Stimulated activated CD4-positive, alpha-beta T cell treated with anti-CD3 and anti-CD28 coated beads, TNF-alpha, amount 100 ng/mL, for 1 hour (primary cell): ENCODE data around the gene CCND2.

ENCODE experiments used
- DNase-seq, 3 donors: peaks; one replicate each; pipeline ENCODE4 v3.0.0-alpha.2; 2020; ENCODE audit warnings: low read depth in 3 of 3, low spot score in 1 of 3

CCND2 gene

DNA sequence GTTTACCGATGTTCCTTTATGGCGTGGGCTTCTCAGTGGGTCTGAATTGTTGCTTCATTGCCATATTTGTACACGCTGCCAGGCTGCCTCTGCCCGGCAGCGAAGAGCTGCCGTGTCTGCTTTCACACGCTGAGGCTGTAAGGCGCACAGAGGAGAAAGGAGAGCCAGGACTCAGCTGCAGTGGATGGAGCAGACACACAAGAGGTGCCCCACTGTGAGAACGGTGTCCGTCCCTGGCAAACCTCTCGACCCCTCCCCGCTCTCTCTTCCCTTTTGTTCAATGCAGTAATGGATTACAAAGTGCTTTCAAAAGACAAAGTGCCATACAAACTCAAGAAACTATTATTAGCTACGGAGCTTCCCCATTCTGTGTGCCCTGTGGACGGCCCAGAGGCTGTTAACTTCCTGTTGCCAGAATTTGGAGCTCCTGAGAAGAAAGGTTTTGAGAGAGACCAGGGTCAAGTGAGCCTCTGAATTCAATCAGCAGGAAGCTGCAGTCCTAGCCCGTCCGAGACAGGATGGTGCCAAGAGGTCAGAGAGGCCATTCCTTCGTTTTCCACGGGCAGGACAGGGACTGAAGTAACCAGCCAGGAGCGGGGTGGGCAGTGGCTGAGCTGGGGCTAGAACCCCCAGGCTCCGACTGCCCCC lies 15.8 kb downstream of the CCND2 start:
- no peak for DNase-seq

DNA sequence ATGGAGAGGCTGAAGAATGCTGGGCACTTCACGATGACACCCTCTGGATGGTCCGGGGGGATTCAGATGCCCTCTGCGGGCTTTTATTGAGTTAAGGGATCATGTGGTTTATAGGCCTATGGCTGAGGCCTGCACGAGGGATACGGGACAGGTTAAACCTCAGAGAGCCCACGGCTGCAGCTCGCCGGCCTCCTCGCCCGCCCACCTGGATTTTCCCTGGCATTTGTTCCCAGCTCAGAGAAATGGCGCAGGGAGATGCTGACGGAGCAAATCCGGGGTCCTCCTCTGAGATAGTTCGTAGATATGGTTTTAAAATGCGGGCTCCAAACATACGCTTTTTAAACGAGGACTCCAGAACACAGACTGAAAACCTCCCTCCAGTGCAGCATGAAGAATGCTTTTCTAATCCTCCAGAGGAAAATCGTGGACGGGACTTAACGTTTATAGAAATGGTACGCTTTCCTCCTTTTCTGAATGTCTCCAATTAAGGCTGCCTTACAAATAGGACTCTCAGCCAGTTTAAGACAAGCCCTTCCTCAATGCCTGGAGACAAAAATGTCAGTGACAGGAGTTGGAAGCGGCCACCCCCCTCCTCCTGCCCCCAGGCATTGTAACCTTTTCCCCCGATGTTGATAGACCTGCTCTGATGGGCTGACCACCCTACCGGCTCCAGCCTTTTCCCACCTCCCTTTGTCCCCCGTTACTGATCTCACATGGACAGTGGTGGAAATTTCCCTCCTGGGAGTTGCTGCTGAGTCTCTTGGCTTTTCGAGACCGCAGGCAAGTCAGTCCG lies 16.6 kb downstream of the CCND2 start:
- DNase-seq = no peak

DNA sequence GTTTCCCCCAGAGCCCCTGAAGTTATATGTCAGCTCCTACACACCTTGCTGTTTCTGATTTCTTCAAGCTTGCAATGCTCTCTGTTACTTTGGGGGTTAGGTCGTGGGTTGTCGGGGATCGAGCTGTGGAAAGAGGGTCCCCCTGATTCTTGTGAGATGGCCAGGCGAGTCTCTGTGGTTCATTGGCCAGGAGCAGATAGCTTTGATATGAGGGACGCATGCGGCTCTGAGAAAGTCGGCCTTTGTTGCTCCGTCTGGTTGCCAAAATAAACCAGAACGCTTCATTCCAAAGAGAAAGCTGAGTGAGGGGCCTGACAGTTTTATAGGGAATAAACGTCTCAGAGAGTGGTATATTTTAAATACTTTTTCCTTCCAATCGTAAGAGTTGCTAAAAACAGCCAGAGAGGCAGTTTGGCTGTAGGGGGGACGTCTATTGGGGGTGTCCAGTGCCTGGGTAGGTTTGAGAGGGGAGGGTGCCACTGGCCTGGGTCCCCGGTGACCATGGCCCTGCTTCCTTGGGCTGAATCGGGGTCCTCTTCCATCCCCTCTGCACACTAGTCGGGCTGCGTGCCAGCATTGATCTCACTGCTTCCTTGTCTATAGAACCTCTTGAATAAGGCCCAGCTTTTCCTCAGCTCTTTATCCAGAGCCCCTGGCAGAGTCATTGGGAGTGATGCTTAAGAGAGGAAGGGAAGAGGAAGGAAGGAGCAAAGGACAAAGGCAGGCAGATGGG lies 18.9 kb downstream of the CCND2 start:
- DNase-seq = no peak

DNA sequence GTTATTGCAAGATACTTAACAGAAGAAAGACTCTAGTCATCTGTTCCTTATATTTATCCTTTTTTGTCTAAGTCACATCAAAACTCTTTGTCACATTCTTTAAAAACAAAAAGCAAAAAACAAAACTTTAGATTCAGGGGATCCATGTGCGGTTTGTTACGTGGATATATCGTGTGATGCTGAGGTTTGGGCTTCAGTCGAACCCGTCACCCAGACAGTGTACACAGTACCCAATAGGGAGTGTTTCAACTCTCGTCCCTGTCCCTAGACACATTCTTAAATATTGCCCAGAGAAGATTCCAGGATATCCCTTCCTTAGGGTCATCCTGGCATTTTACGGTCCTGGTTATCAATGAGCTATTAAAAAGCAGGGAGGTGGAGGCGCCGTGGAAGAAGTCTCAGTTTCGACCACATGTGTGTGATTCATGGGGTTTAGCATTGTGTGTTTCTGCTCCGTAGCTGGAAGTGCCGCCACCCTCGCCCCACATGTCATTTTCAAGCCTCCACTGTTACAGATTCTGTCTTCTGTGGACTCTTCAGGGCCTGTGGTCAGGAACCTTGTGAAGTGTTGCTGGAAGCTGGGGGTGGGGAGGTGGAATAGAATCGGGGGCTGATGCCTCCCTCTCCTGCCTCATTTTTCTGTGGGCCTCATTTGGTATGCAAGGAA lies 19.9 kb downstream of the CCND2 start:
- no peak for DNase-seq

DNA sequence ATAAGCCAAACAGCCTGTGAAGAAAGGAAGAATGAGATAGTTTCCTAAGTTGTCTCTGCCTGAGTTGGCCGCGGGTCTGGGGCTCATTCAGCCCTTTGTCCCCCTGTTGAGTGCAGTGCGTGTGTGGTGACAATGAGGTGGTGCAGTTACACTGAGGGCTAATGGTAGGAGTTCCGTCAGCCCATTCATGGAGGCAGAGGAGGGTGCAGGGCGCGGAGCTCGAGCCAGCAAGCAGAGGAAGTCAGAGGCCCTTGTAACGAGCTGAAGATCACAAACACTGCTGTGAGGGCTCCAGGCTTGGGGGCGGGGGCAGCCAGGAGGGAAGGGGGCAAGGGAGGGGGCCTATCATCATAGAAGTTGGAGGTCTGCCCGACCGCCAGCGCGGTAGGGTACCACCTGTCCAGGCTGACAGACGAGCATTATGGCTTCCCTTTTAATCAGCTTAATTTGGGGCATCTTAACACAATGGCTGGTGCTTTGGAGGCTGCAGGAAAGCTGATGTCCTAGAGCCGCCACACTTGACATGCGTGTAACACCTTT lies 20.5 kb downstream of the CCND2 start:
- DNase-seq = no peak

DNA sequence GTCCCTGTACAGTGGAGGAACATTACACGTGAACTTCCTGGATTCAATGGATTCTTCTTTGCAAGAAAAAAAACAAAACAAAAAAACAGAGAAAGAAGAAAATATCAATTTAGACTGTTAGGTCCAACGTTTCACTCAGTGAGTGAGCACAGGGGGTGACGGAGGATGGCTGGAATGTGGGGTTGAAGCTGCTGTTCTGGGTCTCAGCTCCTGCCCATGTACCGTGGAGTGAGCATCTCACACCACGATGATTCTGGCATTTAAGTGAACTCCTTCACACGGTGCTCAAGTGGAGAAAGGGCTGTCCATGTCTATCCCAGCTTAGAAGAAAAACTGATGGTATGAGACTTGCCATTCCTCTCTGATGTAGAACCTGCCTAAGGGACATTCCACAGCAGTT lies 23.2 kb downstream of the CCND2 start:
- DNase-seq = no peak

DNA sequence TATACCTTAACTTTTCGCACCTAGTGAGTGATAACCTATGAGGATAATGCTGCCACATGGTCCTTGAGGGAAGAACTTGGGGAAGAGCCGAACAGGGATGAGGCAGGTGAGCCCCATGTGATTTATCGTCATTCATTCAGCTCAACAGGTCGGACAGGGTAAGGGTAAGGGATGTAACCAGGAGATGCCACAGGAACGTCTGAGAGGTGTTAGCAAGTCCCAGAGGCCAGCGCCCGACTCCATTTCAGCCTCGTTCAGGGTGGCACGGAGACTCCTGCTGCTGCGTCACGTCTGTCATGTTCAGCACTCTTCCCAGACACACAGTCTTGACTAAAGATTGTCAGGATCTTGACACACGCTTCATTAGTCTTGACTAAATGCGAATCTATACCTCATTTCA lies 24.1 kb downstream of the CCND2 start:
- DNase-seq = no peak

DNA sequence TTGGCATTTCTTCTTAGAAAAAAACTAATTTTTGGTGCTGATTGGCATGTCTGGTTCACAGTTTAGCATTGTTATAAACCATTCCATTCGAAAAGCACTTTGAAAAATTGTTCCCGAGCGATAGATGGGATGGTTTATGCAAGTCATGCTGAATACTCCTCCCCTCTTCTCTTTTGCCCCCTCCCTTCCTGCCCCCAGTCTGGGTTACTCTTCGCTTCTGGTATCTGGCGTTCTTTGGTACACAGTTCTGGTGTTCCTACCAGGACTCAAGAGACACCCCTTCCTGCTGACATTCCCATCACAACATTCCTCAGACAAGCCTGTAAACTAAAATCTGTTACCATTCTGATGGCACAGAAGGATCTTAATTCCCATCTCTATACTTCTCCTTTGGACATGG lies 27.3 kb downstream of the CCND2 start:
- DNase-seq = no peak

DNA sequence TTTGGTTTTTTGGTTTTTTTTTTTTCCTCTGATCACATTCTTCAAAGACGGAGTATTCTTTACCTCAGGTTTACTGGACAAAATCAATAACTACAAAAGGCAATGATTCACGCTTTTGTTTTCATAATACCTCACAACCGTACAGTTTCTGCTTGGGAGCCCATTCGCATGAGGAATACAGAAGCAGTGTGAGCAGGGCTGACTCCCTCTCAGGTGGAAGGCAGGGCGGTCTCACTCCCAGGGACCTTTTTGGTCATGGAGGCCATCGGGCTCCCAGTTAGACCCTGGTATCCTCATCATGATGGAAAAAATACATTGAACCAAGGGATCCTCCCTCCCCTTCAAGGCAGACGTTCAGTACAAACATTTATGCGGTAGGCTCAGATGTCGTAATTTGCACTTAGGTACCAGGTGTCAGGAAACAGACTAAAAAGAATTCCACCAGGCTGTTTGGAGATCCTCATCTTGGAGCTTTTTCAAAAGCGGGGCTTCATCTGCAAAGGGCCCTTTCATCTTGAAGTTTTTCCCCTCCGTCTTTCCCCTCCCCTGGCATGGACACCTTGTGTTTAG lies 28.5 kb downstream of the CCND2 start:
- DNase-seq = no peak

DNA sequence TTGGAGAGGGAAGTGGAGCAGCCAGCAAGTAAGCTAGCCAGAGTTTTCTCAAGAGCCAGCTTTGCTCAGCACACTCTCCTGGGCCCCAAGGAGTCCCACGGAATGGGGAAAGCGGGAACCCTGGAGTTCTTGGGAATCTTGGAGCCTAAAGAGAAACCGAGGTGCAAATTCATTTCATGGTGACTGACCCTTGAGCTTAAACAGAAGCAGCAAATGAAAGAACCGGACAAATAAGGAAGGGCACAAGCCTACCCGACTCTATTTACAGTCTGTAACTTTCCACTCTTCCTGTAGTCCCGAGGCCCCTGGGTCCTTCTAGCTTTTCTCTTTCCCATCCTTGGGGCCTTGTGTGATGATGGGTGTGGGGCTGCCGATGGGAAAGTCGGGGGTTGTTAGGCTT lies 29.3 kb downstream of the CCND2 start:
- DNase-seq = no peak

DNA sequence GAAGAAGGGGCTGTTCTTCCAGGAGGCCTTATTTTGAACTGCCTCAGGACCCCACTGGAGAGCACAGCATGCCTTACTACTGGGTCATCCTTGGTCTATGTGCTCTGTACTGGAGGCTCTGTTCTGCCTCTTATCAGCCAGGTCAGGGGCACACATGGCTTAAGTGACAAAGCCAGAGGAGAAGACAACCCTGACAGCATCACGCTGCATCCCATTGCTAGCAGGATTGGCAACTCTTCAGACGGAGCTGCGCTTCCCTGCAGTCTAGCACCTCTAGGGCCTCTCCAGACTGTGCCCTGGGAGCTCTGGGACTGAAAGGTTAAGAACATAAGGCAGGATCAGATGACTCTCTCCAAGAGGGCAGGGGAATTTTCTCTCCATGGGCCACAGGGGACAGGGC lies 30.2 kb downstream of the CCND2 start:
- no peak for DNase-seq

DNA sequence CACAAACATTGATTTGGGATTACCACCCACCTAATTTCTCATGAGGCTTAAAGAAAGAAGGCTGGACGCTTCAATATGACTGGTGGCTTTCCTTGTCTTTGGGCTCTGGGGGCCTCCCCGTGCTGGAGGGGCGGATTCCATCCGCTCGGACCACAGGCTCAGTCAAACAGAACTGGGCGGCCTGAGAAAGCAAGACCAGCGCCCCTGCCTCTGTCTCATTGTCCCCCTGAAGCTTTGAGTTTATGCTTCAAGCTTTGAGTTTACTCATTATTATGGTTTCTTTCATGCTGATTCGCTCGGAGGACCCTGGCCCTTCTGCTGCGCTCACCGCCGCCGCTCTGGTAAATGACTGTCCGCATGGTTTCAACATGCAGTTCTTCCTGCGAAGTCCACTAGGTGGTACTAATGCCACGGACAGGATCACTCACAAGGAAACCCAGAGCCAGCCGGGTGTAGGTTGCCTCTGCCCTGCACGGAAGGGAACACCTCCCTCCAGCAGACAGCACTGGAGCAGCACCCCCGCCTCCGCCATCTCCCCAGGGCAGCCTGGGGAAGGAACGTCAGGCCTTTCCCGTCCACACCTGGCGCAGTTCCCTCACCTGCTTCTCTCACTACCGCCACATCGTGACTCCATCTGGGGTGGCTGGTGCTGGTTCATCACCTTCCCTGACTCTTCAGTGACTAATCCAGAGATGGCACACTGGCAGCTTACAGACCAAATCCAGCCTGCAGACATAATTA lies 34.2 kb downstream of the CCND2 start:
- no peak for DNase-seq

DNA sequence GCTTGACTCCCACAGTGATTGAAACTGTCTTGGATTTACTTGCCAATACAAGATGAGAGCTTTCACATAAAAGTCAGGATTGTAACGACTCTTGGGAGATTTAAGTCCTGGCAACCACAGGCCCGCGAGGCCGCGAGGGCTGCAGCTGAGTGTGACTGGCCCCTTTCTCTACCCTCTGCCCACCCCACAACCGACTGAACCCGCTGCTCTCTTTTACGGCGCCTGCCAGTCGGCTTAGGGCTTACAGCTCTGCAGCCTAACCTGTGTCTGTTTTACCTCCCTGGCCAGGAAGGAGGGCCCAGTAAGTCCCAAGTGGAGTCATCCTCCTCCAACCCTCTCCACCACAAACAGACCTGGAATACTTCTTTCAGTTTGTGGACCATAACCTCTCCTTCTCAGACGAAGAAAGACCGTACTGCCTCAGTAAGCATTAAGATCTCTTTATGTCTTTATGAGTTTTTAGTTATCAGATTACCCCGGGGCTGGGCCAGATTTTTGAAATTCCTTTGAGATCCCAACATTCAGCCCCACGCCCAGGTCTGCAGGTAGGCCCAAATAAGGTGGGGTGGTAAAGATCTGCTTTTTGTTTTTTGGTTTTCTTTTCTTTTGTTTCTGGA lies 34.9 kb downstream of the CCND2 start:
- DNase-seq = no peak

DNA sequence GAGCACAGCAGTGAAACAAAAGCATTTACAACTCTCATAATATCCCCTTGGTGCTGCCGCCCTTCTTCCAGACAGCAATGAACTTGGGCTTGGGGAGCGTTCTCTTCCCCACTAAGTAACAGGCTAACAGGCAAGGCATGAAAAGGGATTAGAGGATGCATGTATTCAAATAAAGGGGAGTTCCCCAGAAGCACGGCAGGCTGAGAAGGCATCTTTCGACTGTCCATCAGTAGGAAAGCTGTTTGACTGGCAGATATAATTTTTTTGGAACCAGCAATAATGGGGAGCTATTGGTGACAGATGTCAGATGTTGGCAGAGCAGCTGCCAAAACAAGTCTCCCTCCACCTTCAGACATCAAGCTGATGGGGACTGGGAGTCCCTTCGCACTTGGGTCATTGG lies 38.2 kb downstream of the CCND2 start:
- DNase-seq = no peak

DNA sequence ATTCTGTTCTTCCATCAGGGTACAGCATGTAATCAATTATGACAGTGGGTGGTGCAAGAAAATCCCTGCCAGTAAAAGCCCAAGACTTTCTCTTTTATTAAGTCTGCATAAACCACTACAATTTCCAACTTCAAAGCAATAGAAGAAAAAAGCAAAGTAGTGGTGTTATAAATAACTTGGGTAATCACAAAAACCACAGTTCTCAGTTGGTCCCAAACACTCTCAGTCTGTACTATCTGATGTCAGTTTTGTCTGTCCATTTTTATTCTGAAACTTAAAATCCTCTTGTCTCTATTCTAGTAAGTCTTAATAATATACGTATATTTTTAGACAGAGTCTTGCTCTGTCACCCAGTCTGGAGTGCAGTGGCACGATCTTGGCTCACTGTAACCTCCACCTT lies 38.7 kb downstream of the CCND2 start:
- no peak for DNase-seq

DNA sequence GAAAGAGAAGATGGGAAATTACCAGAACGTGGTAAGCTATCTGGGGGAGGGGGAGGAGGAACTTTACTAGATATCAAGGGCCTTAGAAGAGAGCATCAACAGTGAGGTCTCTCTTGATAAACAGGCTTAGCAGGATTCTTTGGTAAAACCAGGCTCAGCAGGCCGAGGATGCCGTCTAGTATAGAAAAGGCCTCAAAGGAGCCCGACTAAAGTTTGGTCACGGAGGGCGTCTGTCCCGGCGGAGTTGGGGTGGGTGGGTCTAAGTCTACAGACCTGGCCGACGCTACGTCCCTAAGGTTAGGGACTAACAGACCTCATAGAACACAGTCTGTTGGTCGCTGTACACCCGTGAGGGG lies 46.9 kb downstream of the CCND2 start:
- DNase-seq = no peak

DNA sequence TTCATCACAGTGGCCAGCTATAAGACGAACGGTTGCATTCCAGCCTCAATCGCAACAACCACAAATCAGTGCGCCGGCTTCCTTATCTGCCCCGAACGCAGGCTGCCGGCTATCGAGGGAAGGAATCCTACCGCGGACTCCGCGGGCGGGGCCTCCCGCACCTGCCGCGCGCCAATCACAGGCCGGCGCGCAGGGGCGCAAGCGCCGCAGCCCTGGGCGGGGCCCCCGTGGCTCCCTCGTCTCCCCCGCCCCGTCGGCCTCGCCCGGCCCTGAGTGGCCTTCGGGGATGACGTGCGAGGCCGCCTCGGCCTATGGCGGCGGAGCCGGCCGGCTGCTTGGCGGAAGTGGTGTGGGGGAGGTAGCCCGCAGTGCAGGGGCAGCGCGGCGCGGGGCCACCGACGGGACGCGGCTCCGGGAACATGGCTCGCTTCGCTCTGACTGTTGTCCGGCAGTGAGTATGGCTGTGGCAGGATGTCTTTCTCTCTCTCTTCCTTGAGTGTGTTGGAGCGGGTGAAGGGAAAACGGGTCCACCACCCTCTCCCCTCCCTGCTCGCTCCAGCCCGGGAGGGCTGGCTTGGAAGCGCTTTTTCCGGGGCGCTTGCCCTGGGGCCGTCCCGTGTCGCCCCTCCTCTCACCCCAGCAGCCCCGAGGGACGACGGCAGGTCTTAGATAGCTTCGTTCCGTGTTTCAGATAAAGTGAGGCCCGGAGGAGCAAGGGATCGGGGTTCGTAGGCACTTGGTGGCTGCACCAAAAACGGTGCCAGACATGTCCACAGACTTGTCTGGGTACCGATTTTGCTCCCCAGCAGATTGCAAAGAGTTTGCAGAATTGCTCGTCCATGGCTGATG lies 47.5 kb downstream of the CCND2 start, which contains the start of gene TIGAR:
TSS of gene TIGAR (plus strand) at position 361 of the 849 bp plus-strand sequence. CDS start at position 420, 59 bp downstream.
- peak; percentile 67 to 83 (median 83) for DNase-seq

DNA sequence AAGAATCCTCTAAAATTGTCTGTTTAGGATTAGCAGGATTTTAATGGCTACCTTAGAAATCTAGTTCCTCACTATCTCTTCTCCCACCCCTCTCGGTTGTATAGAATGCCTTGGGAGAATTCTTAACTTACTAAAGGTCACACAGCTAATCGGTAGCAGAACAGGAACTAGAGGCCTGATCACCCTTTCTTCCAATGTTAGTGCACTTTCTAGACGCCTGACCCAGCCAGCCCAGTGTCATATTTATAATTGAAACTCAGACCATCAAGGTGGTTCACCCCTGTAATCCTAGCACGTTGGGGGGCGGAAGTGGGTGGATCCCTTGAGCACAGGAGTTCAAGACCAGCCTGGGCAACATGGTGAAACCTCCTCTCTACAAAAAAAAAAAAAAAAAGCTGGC lies 49.2 kb downstream of the CCND2 start:
- no peak for DNase-seq
